GM23338 (cell line): ENCODE results near the gene NFKB1. TPM values are rescaled to one million over a fixed set of nuclear protein-coding genes. Genes with fewer than 3 reads are reported as not detected.

Source experiments
- ATAC-seq: fragments of 200-7000 bp; cut with Tn5 transposase; 3 replicates; pipeline ENCODE4 v1.9.1; 2020
- DNase-seq: peaks from one replicate; pipeline ENCODE4 v3.0.0-alpha.2; 2015; ENCODE audit warnings: low spot score
- H2AFZ ChIP-seq: fragments of 200-600 bp; sonication (generic); 2 replicates; pipeline ENCODE4 v1.8.0; 2016; ENCODE audit warnings: antibody characterized with exemption, mild to moderate bottlenecking, moderate library complexity
- H3F3A ChIP-seq: fragments of 200-600 bp; sonication (generic); replicated peaks from 2 replicates; pipeline ENCODE4 v1.8.0; 2017; ENCODE audit warnings: antibody characterized with exemption, mixed run types, low read depth
- H3K27ac ChIP-seq: fragments of 200-600 bp; sonication (generic); 2 replicates; pipeline ENCODE4 v1.6.1; 2016; ENCODE audit warnings: low read depth
- H3K27me3 ChIP-seq: fragments of 200-600 bp; sonication (generic); 2 replicates; pipeline ENCODE4 v1.8.0; 2016; ENCODE audit warnings: mild to moderate bottlenecking, mixed run types, moderate library complexity; ENCODE audit not compliant: insufficient read depth
- H3K36me3 ChIP-seq: fragments of 200-600 bp; sonication (generic); 2 replicates; pipeline ENCODE4 v1.8.0; 2016; ENCODE audit warnings: mild to moderate bottlenecking; ENCODE audit not compliant: insufficient read depth
- H3K4me1 ChIP-seq: fragments of 200-600 bp; sonication (generic); 2 replicates; pipeline ENCODE4 v1.8.0; 2016; ENCODE audit warnings: mild to moderate bottlenecking, moderate library complexity; ENCODE audit not compliant: insufficient read depth
- H3K4me2 ChIP-seq: fragments of 200-600 bp; sonication (generic); 2 replicates; pipeline ENCODE4 v1.7.1; 2017; ENCODE audit warnings: mixed run types
- H3K4me3 ChIP-seq: fragments of 200-600 bp; sonication (generic); 2 replicates; pipeline ENCODE4 v1.6.1; 2016; ENCODE audit warnings: mixed run types
- H3K79me2 ChIP-seq: fragments of 200-600 bp; sonication (generic); replicated peaks from 2 replicates; pipeline ENCODE4 v1.8.0; 2017; ENCODE audit warnings: mild to moderate bottlenecking; ENCODE audit not compliant: insufficient read depth
- H3K9me2 ChIP-seq: fragments of 200-600 bp; sonication (generic); 2 replicates; pipeline ENCODE4 v1.8.0; 2017; ENCODE audit not compliant: insufficient read depth
- H4K20me1 ChIP-seq: fragments of 200-600 bp; sonication (generic); replicated peaks from 2 replicates; pipeline ENCODE4 v1.8.0; 2017; ENCODE audit warnings: mild to moderate bottlenecking; ENCODE audit not compliant: insufficient read depth
- H3K27ac Mint-ChIP-seq: 2 replicates; pipeline ENCODE4 v1.8.0; 2020; ENCODE audit warnings: inconsistent platforms, mild to moderate bottlenecking, moderate library complexity, mixed read lengths
- H3K27me3 Mint-ChIP-seq: 3 replicates; pipeline ENCODE4 v1.8.0; 2022; ENCODE audit warnings: low read depth, mild to moderate bottlenecking, moderate library complexity, mixed read lengths, inconsistent platforms; ENCODE audit not compliant: insufficient read depth, poor library complexity
- H3K36me3 Mint-ChIP-seq: 3 replicates; pipeline ENCODE4 v1.8.0; 2021; ENCODE audit warnings: low read depth, mild to moderate bottlenecking, inconsistent platforms, moderate library complexity, mixed read lengths
- H3K4me1 Mint-ChIP-seq: 3 replicates; pipeline ENCODE4 v1.8.0; 2020; ENCODE audit warnings: mild to moderate bottlenecking, inconsistent platforms, mixed read lengths
- H3K4me3 Mint-ChIP-seq: 3 replicates; pipeline ENCODE4 v1.8.0; 2021; ENCODE audit warnings: moderate library complexity, mild to moderate bottlenecking, inconsistent platforms, mixed read lengths
- H3K9me3 Mint-ChIP-seq: 3 replicates; pipeline ENCODE4 v1.8.0; 2020; ENCODE audit warnings: moderate library complexity, mild to moderate bottlenecking, inconsistent platforms, mixed read lengths
- CREB1 ChIP-seq: fragments of 250-450 bp; sonication (Bioruptor Pico); IDR thresholded peaks from 2 replicates; pipeline ENCODE4 v1.5.0; 2020; ENCODE audit warnings: low read depth, mild to moderate bottlenecking, moderate library complexity
- CTCF ChIP-seq, 2 experiments: fragments of 200-600 bp in 1 of 2; sonication (generic) in 1 of 2; conservative IDR thresholded peaks; 2 replicates each; pipeline versions ENCODE4 v1.5.1 to v1.6.1; 2016 to 2017; ENCODE audit warnings: antibody characterized with exemption in 2 of 2, low read depth in 2 of 2, mild to moderate bottlenecking in 2 of 2, moderate library complexity in 1 of 2
- ETS1 ChIP-seq: IDR thresholded peaks from 2 replicates; pipeline ENCODE4 v1.6.1; 2016; ENCODE audit warnings: antibody characterized with exemption
- EZH2 ChIP-seq: fragments of 200-600 bp; sonication (generic); IDR thresholded peaks from one replicate; pipeline ENCODE4 v1.8.0; 2017; ENCODE audit warnings: antibody characterized with exemption, mild to moderate bottlenecking, low read depth; ENCODE audit not compliant: unreplicated experiment
- EZH2phosphoT487 ChIP-seq: fragments of 200-600 bp; sonication (generic); IDR thresholded peaks from one replicate; pipeline ENCODE4 v1.8.1; 2018; ENCODE audit warnings: antibody characterized with exemption; ENCODE audit not compliant: unreplicated experiment
- JUNB ChIP-seq: IDR thresholded peaks from one replicate; pipeline ENCODE4 v1.6.1; 2016; ENCODE audit warnings: antibody characterized with exemption; ENCODE audit not compliant: unreplicated experiment
- NANOG ChIP-seq: IDR thresholded peaks from 2 replicates; pipeline ENCODE4 v1.6.1; 2016; ENCODE audit warnings: antibody characterized with exemption, borderline replicate concordance
- POLR2AphosphoS5 ChIP-seq: IDR thresholded peaks from 2 replicates; pipeline ENCODE4 v1.6.1; 2016; ENCODE audit warnings: antibody characterized with exemption, low read depth
- STAT1 ChIP-seq: IDR thresholded peaks from one replicate; pipeline ENCODE4 v1.6.1; 2016; ENCODE audit warnings: antibody characterized with exemption; ENCODE audit not compliant: unreplicated experiment
- ZNF114 ChIP-seq: fragments of 250-450 bp; sonication (Bioruptor Pico); IDR thresholded peaks from 2 replicates; pipeline ENCODE4 v1.5.0; 2020; ENCODE audit warnings: mild to moderate bottlenecking, moderate library complexity
- ZNF331 ChIP-seq: fragments of 250-450 bp; sonication (Bioruptor Pico); IDR thresholded peaks from 2 replicates; pipeline ENCODE4 v1.5.0; 2020; ENCODE audit warnings: low read depth, mild to moderate bottlenecking, moderate library complexity
- ZNF462 ChIP-seq: fragments of 250-450 bp; sonication (Bioruptor Pico); IDR thresholded peaks from 2 replicates; pipeline ENCODE4 v1.5.0; 2020; ENCODE audit warnings: mild to moderate bottlenecking, moderate library complexity
- polyA plus RNA-seq: library from polyadenylated mRNA; unstranded; fragments of >200 nt; fragmentation: Nextera tagmentation; extraction: Ambion mirVana; gene quantifications from 2 replicates; pipeline ENCODE4 v1.2.1, GENCODE V29; 2016
- total RNA-seq: library from RNA; depleted of rRNA; stranded (reverse); fragments of >200 nt; shearing (Covaris generic); gene quantifications from 2 replicates; pipeline ENCODE4 v1.2.3, GENCODE V29; 2014
- TF ChIP-seq, protein P1 (sequence below): IDR thresholded peaks from one replicate; pipeline ENCODE4 v1.6.1; 2018; ENCODE audit warnings: antibody characterized with exemption; ENCODE audit not compliant: unreplicated experiment

NFKB1 gene
- total and polyA plus RNA-seq, 2 experiments from 2014 or later, result 0.82 to 4.6 TPM

GRCh38 chr4:102474736-102475504 is 26.2 kb upstream of the NFKB1 start:
- Histone ChIP-seq H3K4me3 (no peak overlapping the region), H2AFZ (no peak overlapping the region), H3K27me3 (no peaks in the 10 kb centered on the region), H3K79me2 (no peaks in the 10 kb centered on the region), H3K36me3 (no peaks in the 10 kb centered on the region), H3K9me2 (0 out of 2 replicates have a peak, but pooled peaks cover 8% of the 10 kb centered on the region), H3K4me1 (no peaks in the 10 kb centered on the region), H3F3A (no peaks in the 10 kb centered on the region), H4K20me1 (no peaks in the 10 kb centered on the region), H3K4me2 (no peak overlapping the region), H3K27ac (no peak overlapping the region)
- H3K36me3 Mint-ChIP-seq, result peaks cover 4% of the 10 kb centered on the region; the same call in 1 of the 3 replicates
- no peaks in the 10 kb centered on the region for H3K27me3 Mint-ChIP-seq
- TF ChIP-seq ZNF114 (no peak), EZH2phosphoT487 (no peak), NANOG (no peak), JUNB (no peak), CREB1 (CRISPR knock-in tag) (no peak), POLR2AphosphoS5 (no peak), ETS1 (no peak), STAT1 (no peak), ZNF462 (CRISPR knock-in tag) (no peak), CTCF (conservative IDR thresholded peaks at IDR 0.05; ENCODE audit: low read depth in 2 of 2) (no peak), ZNF331 (CRISPR knock-in tag) (no peak), EZH2 (no peak)
- TF ChIP-seq, protein P1, sequence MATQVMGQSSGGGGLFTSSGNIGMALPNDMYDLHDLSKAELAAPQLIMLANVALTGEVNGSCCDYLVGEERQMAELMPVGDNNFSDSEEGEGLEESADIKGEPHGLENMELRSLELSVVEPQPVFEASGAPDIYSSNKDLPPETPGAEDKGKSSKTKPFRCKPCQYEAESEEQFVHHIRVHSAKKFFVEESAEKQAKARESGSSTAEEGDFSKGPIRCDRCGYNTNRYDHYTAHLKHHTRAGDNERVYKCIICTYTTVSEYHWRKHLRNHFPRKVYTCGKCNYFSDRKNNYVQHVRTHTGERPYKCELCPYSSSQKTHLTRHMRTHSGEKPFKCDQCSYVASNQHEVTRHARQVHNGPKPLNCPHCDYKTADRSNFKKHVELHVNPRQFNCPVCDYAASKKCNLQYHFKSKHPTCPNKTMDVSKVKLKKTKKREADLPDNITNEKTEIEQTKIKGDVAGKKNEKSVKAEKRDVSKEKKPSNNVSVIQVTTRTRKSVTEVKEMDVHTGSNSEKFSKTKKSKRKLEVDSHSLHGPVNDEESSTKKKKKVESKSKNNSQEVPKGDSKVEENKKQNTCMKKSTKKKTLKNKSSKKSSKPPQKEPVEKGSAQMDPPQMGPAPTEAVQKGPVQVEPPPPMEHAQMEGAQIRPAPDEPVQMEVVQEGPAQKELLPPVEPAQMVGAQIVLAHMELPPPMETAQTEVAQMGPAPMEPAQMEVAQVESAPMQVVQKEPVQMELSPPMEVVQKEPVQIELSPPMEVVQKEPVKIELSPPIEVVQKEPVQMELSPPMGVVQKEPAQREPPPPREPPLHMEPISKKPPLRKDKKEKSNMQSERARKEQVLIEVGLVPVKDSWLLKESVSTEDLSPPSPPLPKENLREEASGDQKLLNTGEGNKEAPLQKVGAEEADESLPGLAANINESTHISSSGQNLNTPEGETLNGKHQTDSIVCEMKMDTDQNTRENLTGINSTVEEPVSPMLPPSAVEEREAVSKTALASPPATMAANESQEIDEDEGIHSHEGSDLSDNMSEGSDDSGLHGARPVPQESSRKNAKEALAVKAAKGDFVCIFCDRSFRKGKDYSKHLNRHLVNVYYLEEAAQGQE, result no peak
- peaks cover 37% of the 10 kb centered on the region; the same call in 2 of the 3 replicates for H3K9me3 Mint-ChIP-seq
- H3K4me1 Mint-ChIP-seq, result no peaks in the 10 kb centered on the region
- ATAC-seq (no peak), DNase-seq (no peak)
- no peak overlapping the region for H3K27ac Mint-ChIP-seq
- no peak overlapping the region for H3K4me3 Mint-ChIP-seq
